K562 (cell line): ENCODE data around the gene AHCYL2. TPM values are rescaled to one million over a fixed set of nuclear protein-coding genes. Genes with fewer than 3 reads are reported as not detected.

ENCODE experiments used
- CXXC5 ChIP-seq: fragments of 250-450 bp; sonication (Bioruptor Pico); IDR thresholded peaks from 2 replicates; pipeline ENCODE4 v1.8.0; 2022; ENCODE audit warnings: inconsistent platforms, mild to moderate bottlenecking, moderate library complexity
- EWSR1 ChIP-seq: fragments of 450-650 bp; IDR thresholded peaks from 2 replicates; pipeline ENCODE4 v1.6.1; 2018; ENCODE audit warnings: borderline replicate concordance, mild to moderate bottlenecking, low read depth, moderate library complexity; ENCODE audit not compliant: partially characterized antibody
- GABPB1 ChIP-seq: sonication (generic); formaldehyde crosslinking; IDR thresholded peaks from 2 replicates; pipeline ENCODE4 v1.8.0; 2022; ENCODE audit warnings: mild to moderate bottlenecking, missing genetic modification reagents
- KAT2B ChIP-seq: IDR thresholded peaks from one replicate; pipeline ENCODE4 v1.6.1; 2012; ENCODE audit warnings: low read depth, mild to moderate bottlenecking, control low read depth, inconsistent platforms, low read length, moderate library complexity
- KDM1A ChIP-seq, 2 experiments: fragments of 450-650 bp; IDR thresholded peaks; 2 replicates each; pipeline ENCODE4 v1.6.1; 2016; ENCODE audit warnings: mild to moderate bottlenecking in 2 of 2
- KLF16 ChIP-seq: IDR thresholded peaks from 2 replicates; pipeline ENCODE4 v1.6.1; 2016; ENCODE audit warnings: antibody characterized with exemption
- PKNOX1 ChIP-seq: fragments of 450-650 bp; IDR thresholded peaks from 2 replicates; pipeline ENCODE4 v1.6.1; 2016
- RBBP5 ChIP-seq: fragments of 200-600 bp; sonication (generic); IDR thresholded peaks from 2 replicates; pipeline ENCODE4 v1.6.1; 2012; ENCODE audit warnings: borderline replicate concordance, mild to moderate bottlenecking, low read length, control low read depth, inconsistent platforms; ENCODE audit not compliant: insufficient read depth, poor library complexity, severe bottlenecking
- RNF2 ChIP-seq: sonication (generic); IDR thresholded peaks from 2 replicates; pipeline ENCODE4 v1.6.1; 2016
- RUNX1 ChIP-seq: sonication (generic); IDR thresholded peaks from 2 replicates; pipeline ENCODE4 v1.6.1; 2016; ENCODE audit warnings: antibody characterized with exemption, low read depth
- SREBF1 ChIP-seq: fragments of 150-350 bp; IDR thresholded peaks from 2 replicates; pipeline ENCODE4 v1.6.1; 2014; ENCODE audit warnings: antibody characterized with exemption, low read depth, low read length, borderline replicate concordance
- SRF ChIP-seq, 2 experiments: fragments of 250-450, 450-650 bp in 1 of 2; sonication (Bioruptor Pico) in 1 of 2; sonication (generic) in 1 of 2; formaldehyde crosslinking; IDR thresholded peaks; 2 replicates each; pipeline versions ENCODE4 v1.5.0 to v1.5.1; 2020 to 2022; ENCODE audit warnings: mild to moderate bottlenecking in 1 of 2, missing genetic modification reagents in 1 of 2
- STAG1 ChIP-seq: sonication (generic); formaldehyde crosslinking; IDR thresholded peaks from 2 replicates; pipeline ENCODE4 v1.5.0; 2020; ENCODE audit warnings: missing genetic modification reagents, borderline replicate concordance
- TEAD1 ChIP-seq, 2 experiments: fragments of 450-650 bp in 1 of 2; sonication (generic) in 1 of 2; formaldehyde crosslinking; IDR thresholded peaks; 2 replicates each; pipeline versions ENCODE4 v1.4.0 to v1.8.0; 2020 to 2022; ENCODE audit warnings: mild to moderate bottlenecking in 2 of 2, missing genetic modification reagents in 1 of 2
- YY1 ChIP-seq, 3 experiments: IDR thresholded peaks; 2 replicates each; pipeline ENCODE4 v1.6.1; 2011; ENCODE audit warnings: low read length in 2 of 3, mild to moderate bottlenecking in 2 of 3, moderate library complexity in 2 of 3, borderline replicate concordance in 1 of 3, control low read depth in 1 of 3, low read depth in 1 of 3; ENCODE audit not compliant: insufficient read depth in 3 of 3, insufficient replicate concordance in 2 of 3, control insufficient read depth in 1 of 3, insufficient read length in 1 of 3; ENCODE audit errors: extremely low read depth in 1 of 3
- ZNF655 ChIP-seq: fragments of 250-450 bp; sonication (Bioruptor Pico); IDR thresholded peaks from 2 replicates; pipeline ENCODE4 v1.5.0; 2021
- polyA plus RNA-seq, 8 experiments: library from polyadenylated mRNA; depleted of rRNA in 4 of 8; stranded (reverse) in 5 of 8; unstranded in 3 of 8; fragments of >200 nt; fragmentation: Nextera tagmentation in 2 of 8; fragmentation: Illumina TruSeq in 1 of 8; extraction: Ambion mirVana in 2 of 8; extraction: Trizol in 1 of 8; gene quantifications; 2 replicates each; pipeline versions ENCODE4 v1.2.1 to v1.2.3, GENCODE V29; 2011 to 2014; ENCODE audit warnings: inconsistent platforms in 1 of 8, missing spikeins in 1 of 8
- total RNA-seq, 7 experiments: library from RNA; depleted of rRNA in 6 of 7; stranded (reverse); fragments of >200 nt in 6 of 7; fragmentation: Illumina TruSeq in 2 of 7; extraction: Trizol in 2 of 7; gene quantifications; 2 replicates each; pipeline versions ENCODE4 v1.2.1 to v1.2.3, GENCODE V29; 2011 to 2021; ENCODE audit warnings: low replicate concordance in 1 of 7
- TF ChIP-seq, protein P1 (sequence below): fragments of 450-650 bp; formaldehyde crosslinking; conservative IDR thresholded peaks from 2 replicates; pipeline ENCODE4 v1.4.0; 2022; ENCODE audit warnings: mild to moderate bottlenecking, missing genetic modification characterization
- TF ChIP-seq, protein P2 (sequence below): fragments of 450-650 bp; IDR thresholded peaks from 2 replicates; pipeline ENCODE4 v1.6.1; 2016; ENCODE audit warnings: antibody characterized with exemption
- TF ChIP-seq, protein P3 (sequence below), 3 experiments: IDR thresholded peaks in 2 of 3; conservative IDR thresholded peaks in 1 of 3; 2 replicates each; pipeline ENCODE4 v1.5.1; 2011 to 2012; ENCODE audit warnings: low read length in 3 of 3, mild to moderate bottlenecking in 3 of 3, control low read depth in 2 of 3, improper control_type of control experiment in 1 of 3, inconsistent platforms in 1 of 3, low read depth in 1 of 3, mixed read lengths in 1 of 3, moderate library complexity in 1 of 3; ENCODE audit not compliant: insufficient read depth in 2 of 3

The AHCYL2 gene
- total and polyA plus RNA-seq, 9 of the 15 experiments (the other 6 are each of a cell fraction or from before 2014, with no cell fraction given), result 0.93 to 10.5 (median 5.2) TPM

GRCh38 chr7:129367700-129368388, 143.0 kb downstream of the AHCYL2 start (continued):
- TF ChIP-seq YY1 (IDR thresholded peaks at IDR 0.05; ENCODE audit: borderline replicate concordance in 1 of 3, control insufficient read depth in 1 of 3, extremely low read depth in 1 of 3, insufficient read depth in 3 of 3, insufficient read length in 1 of 3, insufficient replicate concordance in 2 of 3, low read depth in 1 of 3, low read length in 2 of 3) (peak in 1 of 3 experiments; percentile 12), SREBF1 (no peak), RUNX1 (0 out of 2 replicates have a peak, but pooled peaks have one; percentile 43), CXXC5 (CRISPR knock-in tag) (peak; percentile 27; the same call in 1 of the 2 replicates), PKNOX1 (0 out of 2 replicates have a peak, but pooled peaks have one; percentile 9), KLF16 (peak; percentile 73; the same call in 1 of the 2 replicates), RBBP5 (no peak), GABPB1 (CRISPR knock-in tag) (peak; percentile 21; the same call in 1 of the 2 replicates), EWSR1 (no peak), TEAD1 (CRISPR knock-in tag; IDR thresholded peaks at IDR 0.05) (0 out of 4 replicates have a peak, but pooled peaks of 1 of the 2 experiments have one; percentile 4), ZNF655 (CRISPR knock-in tag) (no peak), SRF (CRISPR knock-in tag; IDR thresholded peaks at IDR 0.05) (0 out of 4 replicates have a peak, but pooled peaks of 1 of the 2 experiments have one; percentile 15), RNF2 (no peak), STAG1 (CRISPR knock-in tag) (peak; percentile 89), KDM1A (IDR thresholded peaks at IDR 0.05) (peak; percentile 31 to 67; a peak in 1 of 4 replicates), KAT2B (peak; percentile 38)
- TF ChIP-seq, protein P1, sequence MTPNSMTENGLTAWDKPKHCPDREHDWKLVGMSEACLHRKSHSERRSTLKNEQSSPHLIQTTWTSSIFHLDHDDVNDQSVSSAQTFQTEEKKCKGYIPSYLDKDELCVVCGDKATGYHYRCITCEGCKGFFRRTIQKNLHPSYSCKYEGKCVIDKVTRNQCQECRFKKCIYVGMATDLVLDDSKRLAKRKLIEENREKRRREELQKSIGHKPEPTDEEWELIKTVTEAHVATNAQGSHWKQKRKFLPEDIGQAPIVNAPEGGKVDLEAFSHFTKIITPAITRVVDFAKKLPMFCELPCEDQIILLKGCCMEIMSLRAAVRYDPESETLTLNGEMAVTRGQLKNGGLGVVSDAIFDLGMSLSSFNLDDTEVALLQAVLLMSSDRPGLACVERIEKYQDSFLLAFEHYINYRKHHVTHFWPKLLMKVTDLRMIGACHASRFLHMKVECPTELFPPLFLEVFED (CRISPR knock-in tag), result 0 out of 2 replicates have a peak, but pooled peaks have one; percentile 7
- TF ChIP-seq, protein P2, sequence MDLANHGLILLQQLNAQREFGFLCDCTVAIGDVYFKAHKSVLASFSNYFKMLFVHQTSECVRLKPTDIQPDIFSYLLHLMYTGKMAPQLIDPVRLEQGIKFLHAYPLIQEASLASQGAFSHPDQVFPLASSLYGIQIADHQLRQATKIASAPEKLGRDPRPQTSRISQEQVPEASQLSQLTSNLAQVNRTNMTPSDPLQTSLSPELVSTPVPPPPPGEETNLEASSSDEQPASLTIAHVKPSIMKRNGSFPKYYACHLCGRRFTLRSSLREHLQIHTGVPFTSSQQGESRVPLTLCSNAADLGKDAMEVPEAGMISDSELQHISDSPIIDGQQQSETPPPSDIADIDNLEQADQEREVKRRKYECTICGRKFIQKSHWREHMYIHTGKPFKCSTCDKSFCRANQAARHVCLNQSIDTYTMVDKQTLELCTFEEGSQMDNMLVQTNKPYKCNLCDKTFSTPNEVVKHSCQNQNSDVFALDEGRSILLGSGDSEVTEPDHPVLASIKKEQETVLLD, result no peak
- TF ChIP-seq, protein P3, sequence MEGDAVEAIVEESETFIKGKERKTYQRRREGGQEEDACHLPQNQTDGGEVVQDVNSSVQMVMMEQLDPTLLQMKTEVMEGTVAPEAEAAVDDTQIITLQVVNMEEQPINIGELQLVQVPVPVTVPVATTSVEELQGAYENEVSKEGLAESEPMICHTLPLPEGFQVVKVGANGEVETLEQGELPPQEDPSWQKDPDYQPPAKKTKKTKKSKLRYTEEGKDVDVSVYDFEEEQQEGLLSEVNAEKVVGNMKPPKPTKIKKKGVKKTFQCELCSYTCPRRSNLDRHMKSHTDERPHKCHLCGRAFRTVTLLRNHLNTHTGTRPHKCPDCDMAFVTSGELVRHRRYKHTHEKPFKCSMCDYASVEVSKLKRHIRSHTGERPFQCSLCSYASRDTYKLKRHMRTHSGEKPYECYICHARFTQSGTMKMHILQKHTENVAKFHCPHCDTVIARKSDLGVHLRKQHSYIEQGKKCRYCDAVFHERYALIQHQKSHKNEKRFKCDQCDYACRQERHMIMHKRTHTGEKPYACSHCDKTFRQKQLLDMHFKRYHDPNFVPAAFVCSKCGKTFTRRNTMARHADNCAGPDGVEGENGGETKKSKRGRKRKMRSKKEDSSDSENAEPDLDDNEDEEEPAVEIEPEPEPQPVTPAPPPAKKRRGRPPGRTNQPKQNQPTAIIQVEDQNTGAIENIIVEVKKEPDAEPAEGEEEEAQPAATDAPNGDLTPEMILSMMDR (IDR thresholded peaks at IDR 0.05 in 2 of 3, conservative IDR thresholded peaks at IDR 0.05 in 1 of 3; ENCODE audit: insufficient read depth in 2 of 3, low read depth in 1 of 3, low read length in 3 of 3), result peak; percentile 91 to 99 (median 98)
